Karpas-422 (cell line): ENCODE measurements around the gene SGMS1. TPM values are rescaled to one million over a fixed set of nuclear protein-coding genes. Genes with fewer than 3 reads are reported as not detected.

Experiments used
- DNase-seq: peaks from one replicate; pipeline ENCODE4 v3.0.0-alpha.2; 2015
- H2AFZ ChIP-seq: fragments of 200-600 bp; sonication (generic); 2 replicates; pipeline ENCODE4 v1.6.1; 2014; ENCODE audit warnings: antibody characterized with exemption, low read length, mixed read lengths
- H3K27ac ChIP-seq: fragments of 200-600 bp; sonication (generic); 2 replicates; pipeline ENCODE4 v1.5.1; 2014; ENCODE audit warnings: mild to moderate bottlenecking, low read length, moderate library complexity
- H3K27me3 ChIP-seq: fragments of 200-600 bp; sonication (generic); 2 replicates; pipeline ENCODE4 v1.6.1; 2014; ENCODE audit warnings: low read length, mixed read lengths
- H3K36me3 ChIP-seq: fragments of 200-600 bp; sonication (generic); 2 replicates; pipeline ENCODE4 v1.6.1; 2014; ENCODE audit warnings: low read length, mixed read lengths; ENCODE audit not compliant: insufficient read depth
- H3K4me1 ChIP-seq: fragments of 200-600 bp; sonication (generic); 2 replicates; pipeline ENCODE4 v1.6.1; 2014; ENCODE audit warnings: mild to moderate bottlenecking, low read length, mixed read lengths
- H3K4me2 ChIP-seq: fragments of 200-600 bp; sonication (generic); 2 replicates; pipeline ENCODE4 v1.6.1; 2014; ENCODE audit warnings: low read length, low read depth, mild to moderate bottlenecking; ENCODE audit not compliant: poor library complexity, severe bottlenecking
- H3K4me3 ChIP-seq: fragments of 200-600 bp; sonication (generic); 2 replicates; pipeline ENCODE4 v1.5.1; 2014; ENCODE audit warnings: mild to moderate bottlenecking, antibody characterized with exemption, low read length, mixed read lengths
- H3K79me2 ChIP-seq: fragments of 200-600 bp; sonication (generic); 2 replicates; pipeline ENCODE4 v1.6.1; 2014; ENCODE audit warnings: mild to moderate bottlenecking, low read length, mixed read lengths
- H3K9ac ChIP-seq: fragments of 200-600 bp; sonication (generic); 2 replicates; pipeline ENCODE4 v1.6.0; 2014; ENCODE audit warnings: low read length
- H3K9me2 ChIP-seq: fragments of 200-600 bp; sonication (generic), shearing (Covaris generic); replicated peaks from 2 replicates; pipeline ENCODE4 v1.6.0; 2014; ENCODE audit warnings: mild to moderate bottlenecking, low read length, moderate library complexity; ENCODE audit not compliant: insufficient read depth
- H3K9me3 ChIP-seq: fragments of 300-700, 200-600 bp; sonication (generic); 2 replicates; pipeline ENCODE4 v1.6.1; 2014; ENCODE audit warnings: low read length, mixed read lengths
- H4K20me1 ChIP-seq: fragments of 200-600 bp; sonication (generic); 2 replicates; pipeline ENCODE4 v1.6.1; 2014; ENCODE audit warnings: mild to moderate bottlenecking, antibody characterized with exemption, low read length, low read depth; ENCODE audit not compliant: insufficient read depth
- total RNA-seq: library from RNA; depleted of rRNA; stranded (reverse); fragments of >200 nt; shearing (Covaris generic); gene quantifications from 2 replicates; pipeline ENCODE4 v1.2.3, GENCODE V29; 2014; ENCODE audit warnings: low replicate concordance

The SGMS1 gene
- total RNA-seq, 1 experiment from 2014 or later, result 2.9 TPM

GRCh38 chr10:50440489-50440888 is 183.3 kb downstream of the SGMS1 start:
- Histone ChIP-seq H3K36me3 (no peaks in the 10 kb centered on the region), H3K4me2 (no peak overlapping the region), H3K4me3 (no peak overlapping the region), H3K79me2 (no peaks in the 10 kb centered on the region), H3K9me3 (no peaks in the 10 kb centered on the region), H3K27ac (no peak overlapping the region), H4K20me1 (no peaks in the 10 kb centered on the region), H2AFZ (no peak overlapping the region), H3K9me2 (no peaks in the 10 kb centered on the region), H3K4me1 (no peaks in the 10 kb centered on the region), H3K27me3 (no peaks in the 10 kb centered on the region), H3K9ac (no peak overlapping the region)
- no peak for DNase-seq

DNA sequence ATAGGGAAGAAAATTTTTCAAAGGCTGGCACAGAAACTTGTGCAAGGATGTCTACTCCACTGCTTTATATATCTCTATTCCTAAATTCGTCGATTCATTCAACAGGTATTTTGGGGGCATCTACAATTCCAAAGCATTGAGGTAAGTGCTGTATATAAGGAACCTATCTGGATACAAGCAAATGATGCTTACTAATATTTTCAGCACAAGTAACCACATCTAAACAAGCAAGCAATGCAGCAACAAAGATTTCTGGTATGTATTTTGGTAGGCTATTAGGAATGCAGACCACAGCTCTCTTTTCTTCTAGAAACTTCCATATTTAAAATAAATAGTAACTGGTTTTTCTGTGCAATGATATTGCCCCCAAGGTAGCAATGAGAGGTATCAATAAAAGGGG is 183.9 kb downstream of the SGMS1 start:
- Histone ChIP-seq H2AFZ (no peak overlapping the region), H3K27ac (no peak overlapping the region), H3K9me3 (no peaks in the 10 kb centered on the region), H3K27me3 (no peaks in the 10 kb centered on the region), H3K36me3 (no peaks in the 10 kb centered on the region), H3K9ac (no peak overlapping the region), H3K79me2 (no peaks in the 10 kb centered on the region), H3K4me1 (no peaks in the 10 kb centered on the region), H4K20me1 (no peaks in the 10 kb centered on the region), H3K4me3 (no peak overlapping the region), H3K4me2 (no peak overlapping the region), H3K9me2 (no peaks in the 10 kb centered on the region)
- DNase-seq, result no peak

DNA sequence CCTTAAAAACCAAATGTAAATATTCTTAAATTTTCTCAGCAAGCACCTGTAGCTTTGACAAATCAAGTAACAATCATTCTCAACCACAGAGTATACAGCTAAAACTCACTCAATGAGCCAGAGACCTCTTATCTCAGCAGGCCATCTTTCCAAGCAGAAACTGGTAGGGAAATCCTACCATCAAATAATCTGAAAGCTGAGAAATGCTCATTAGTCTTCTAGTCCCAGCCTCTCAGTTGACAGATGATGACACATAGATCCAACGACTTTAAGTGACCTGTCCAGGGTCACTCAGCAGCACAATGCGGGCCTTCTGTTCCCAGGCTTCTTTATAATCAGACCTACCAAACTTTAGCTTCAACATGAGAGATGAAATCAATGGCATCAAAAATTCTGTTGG is 184.6 kb downstream of the SGMS1 start:
- Histone ChIP-seq H3K27me3 (no peaks in the 10 kb centered on the region), H4K20me1 (no peaks in the 10 kb centered on the region), H3K9me3 (no peaks in the 10 kb centered on the region), H3K9me2 (no peaks in the 10 kb centered on the region), H3K79me2 (no peaks in the 10 kb centered on the region), H3K4me2 (no peak overlapping the region), H3K27ac (no peak overlapping the region), H3K4me3 (no peak overlapping the region), H3K9ac (no peak overlapping the region), H3K4me1 (no peaks in the 10 kb centered on the region), H3K36me3 (no peaks in the 10 kb centered on the region), H2AFZ (no peak overlapping the region)
- DNase-seq, result no peak

DNA sequence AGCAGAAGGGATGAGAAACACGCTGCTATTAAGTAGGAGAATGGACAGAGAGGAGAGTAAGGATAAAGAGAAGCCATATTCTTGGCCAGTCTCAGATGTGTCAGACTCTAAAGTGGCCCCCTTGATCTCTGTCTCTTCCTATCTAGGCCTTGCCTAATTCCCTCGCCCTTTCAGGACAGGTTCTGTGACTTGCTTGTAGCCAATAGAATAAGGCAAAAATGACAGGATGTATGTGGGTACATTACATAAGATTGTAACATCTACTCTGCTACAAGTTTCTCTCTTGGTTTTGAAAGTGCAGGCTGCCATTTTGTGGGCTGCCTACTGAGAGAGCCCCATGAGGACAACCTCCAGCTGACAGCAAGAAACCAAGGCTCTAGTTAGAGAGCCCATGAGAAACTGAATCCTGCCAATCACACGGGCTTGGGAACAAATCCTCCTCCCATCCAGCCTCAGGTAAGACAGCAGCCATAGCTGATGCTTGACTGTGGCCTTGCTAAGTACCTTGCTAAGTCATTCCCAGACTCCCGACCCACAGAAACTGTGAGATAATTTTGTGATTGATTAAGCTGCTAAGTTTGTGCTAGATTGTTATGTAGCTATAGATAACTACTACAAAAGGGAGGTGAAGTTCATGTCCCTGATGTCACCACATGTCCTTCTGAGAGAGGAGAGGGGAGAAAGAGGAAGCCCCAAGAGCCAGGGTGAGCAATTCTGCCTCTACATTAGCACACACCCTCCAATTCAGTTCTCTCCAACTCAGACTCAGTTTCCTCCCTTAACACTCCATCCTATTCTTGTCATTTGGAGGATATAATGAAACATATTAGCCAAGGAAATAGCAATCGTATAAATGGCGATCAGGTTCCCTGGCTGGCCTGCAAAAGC is 185.5 kb downstream of the SGMS1 start:
- Histone ChIP-seq H3K4me3 (no peak overlapping the region), H4K20me1 (no peaks in the 10 kb centered on the region), H3K9me2 (no peaks in the 10 kb centered on the region), H3K9me3 (no peaks in the 10 kb centered on the region), H3K27me3 (no peaks in the 10 kb centered on the region), H3K4me1 (no peaks in the 10 kb centered on the region), H3K4me2 (no peak overlapping the region), H3K79me2 (no peaks in the 10 kb centered on the region), H2AFZ (no peak overlapping the region), H3K9ac (no peak overlapping the region), H3K36me3 (no peaks in the 10 kb centered on the region), H3K27ac (no peak overlapping the region)
- DNase-seq, result no peak

GRCh38 chr10:50437248-50437647 is 186.5 kb downstream of the SGMS1 start:
- no peak overlapping the region for H3K4me2 ChIP-seq
- no peak for DNase-seq
- no peaks in the 10 kb centered on the region for H3K36me3 ChIP-seq
- H3K27ac ChIP-seq, result no peak overlapping the region
- H3K9ac ChIP-seq, result no peak overlapping the region
- H3K79me2 ChIP-seq, result no peaks in the 10 kb centered on the region
- no peak overlapping the region for H2AFZ ChIP-seq
- H4K20me1 ChIP-seq, result no peaks in the 10 kb centered on the region
- H3K9me2 ChIP-seq, result no peaks in the 10 kb centered on the region
- H3K9me3 ChIP-seq, result no peaks in the 10 kb centered on the region
- H3K27me3 ChIP-seq, result no peaks in the 10 kb centered on the region
- no peak overlapping the region for H3K4me3 ChIP-seq
- H3K4me1 ChIP-seq, result no peaks in the 10 kb centered on the region

DNA sequence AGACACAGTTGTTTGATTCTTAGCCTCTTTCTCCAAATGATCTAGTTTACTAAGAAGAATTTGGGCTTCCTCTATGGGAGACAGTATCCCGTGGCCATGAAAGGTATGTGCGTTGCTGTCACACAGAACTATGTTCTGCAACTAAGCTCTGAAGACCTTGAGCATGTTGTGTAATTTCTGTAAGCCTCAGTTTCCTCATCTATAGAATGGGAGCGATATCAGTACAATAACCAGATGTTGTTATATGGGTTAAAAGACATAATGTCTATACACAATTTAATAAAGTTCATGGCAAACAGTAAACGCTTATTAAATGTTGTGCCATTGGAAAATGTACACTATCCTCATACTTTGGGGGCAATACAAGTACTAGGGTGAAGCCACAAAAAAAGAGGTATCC is 187.0 kb downstream of the SGMS1 start:
- no peak overlapping the region for H3K27ac ChIP-seq
- no peak overlapping the region for H2AFZ ChIP-seq
- H4K20me1 ChIP-seq, result no peaks in the 10 kb centered on the region
- no peak overlapping the region for H3K4me2 ChIP-seq
- no peaks in the 10 kb centered on the region for H3K36me3 ChIP-seq
- H3K79me2 ChIP-seq, result no peaks in the 10 kb centered on the region
- no peaks in the 10 kb centered on the region for H3K4me1 ChIP-seq
- H3K9ac ChIP-seq, result no peak overlapping the region
- no peak for DNase-seq
- H3K4me3 ChIP-seq, result no peak overlapping the region
- H3K9me2 ChIP-seq, result no peaks in the 10 kb centered on the region
- H3K9me3 ChIP-seq, result no peaks in the 10 kb centered on the region
- no peaks in the 10 kb centered on the region for H3K27me3 ChIP-seq

DNA sequence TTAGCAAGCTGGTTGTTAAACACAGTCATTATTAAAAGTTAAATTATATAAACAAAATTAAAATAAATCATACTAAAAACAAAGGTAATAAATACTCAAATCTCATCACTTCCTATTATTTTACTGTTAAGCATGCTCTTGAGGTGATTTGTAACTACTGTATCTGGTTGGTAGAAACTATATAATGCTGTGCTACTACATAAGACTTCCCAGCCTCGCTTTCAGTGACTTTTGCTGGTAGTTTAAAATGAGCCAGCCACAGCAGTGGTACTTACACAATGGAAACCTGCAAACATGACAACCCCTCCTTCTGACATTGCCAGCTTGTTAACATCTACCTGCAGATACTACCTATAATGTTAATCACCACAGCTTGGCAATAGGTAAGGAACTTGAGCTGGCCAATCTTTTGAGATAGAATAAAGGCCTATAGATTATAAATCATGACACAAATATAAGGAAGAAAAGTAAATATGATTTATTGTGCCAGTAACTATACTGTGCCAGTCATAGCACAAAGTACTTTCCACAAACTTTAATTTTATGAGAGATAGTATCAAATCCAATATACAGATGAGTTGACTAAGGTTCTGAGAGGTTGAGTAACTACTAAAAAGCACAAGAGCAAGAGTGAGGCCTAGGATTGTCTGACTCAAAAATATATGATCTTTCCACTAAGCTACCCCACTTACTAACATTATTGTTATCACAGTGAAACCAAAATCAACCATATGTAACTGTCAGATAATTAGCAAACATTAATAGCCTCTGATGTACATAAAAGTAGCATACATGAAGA is 191.3 kb downstream of the SGMS1 start:
- Histone ChIP-seq H3K4me2 (no peak overlapping the region), H3K4me1 (no peaks in the 10 kb centered on the region), H3K79me2 (no peaks in the 10 kb centered on the region), H3K27me3 (no peaks in the 10 kb centered on the region), H3K36me3 (no peaks in the 10 kb centered on the region), H3K4me3 (no peak overlapping the region), H3K9me3 (no peaks in the 10 kb centered on the region), H3K9ac (no peak overlapping the region), H4K20me1 (no peaks in the 10 kb centered on the region), H3K9me2 (no peaks in the 10 kb centered on the region), H3K27ac (no peak overlapping the region), H2AFZ (no peak overlapping the region)
- no peak for DNase-seq

GRCh38 chr10:50431791-50432190 is 192.0 kb downstream of the SGMS1 start:
- Histone ChIP-seq H3K4me3 (no peak overlapping the region), H4K20me1 (no peaks in the 10 kb centered on the region), H2AFZ (no peak overlapping the region), H3K36me3 (no peaks in the 10 kb centered on the region), H3K9me2 (no peaks in the 10 kb centered on the region), H3K9me3 (no peaks in the 10 kb centered on the region), H3K27me3 (no peaks in the 10 kb centered on the region), H3K4me2 (no peak overlapping the region), H3K4me1 (no peaks in the 10 kb centered on the region), H3K27ac (no peak overlapping the region), H3K79me2 (no peaks in the 10 kb centered on the region), H3K9ac (no peak overlapping the region)
- no peak for DNase-seq
